ENCODE data around the gene HTR3D.

- TF ChIP-seq CTCF (IDR thresholded peaks at IDR 0.05) (no peak), POLR2A (IDR thresholded peaks at IDR 0.05) (no peak)
Observed at GRCh38 chr3:184003187-184003967, 28.2 kb upstream of the HTR3D start.

Measured in uterus (tissue), 2 donors.